HS-27A (cell line): ENCODE measurements around the gene ZBED1.
"Not testable (repeated sequence)": the region's sequence is repeated elsewhere in the genome, so short reads cannot be mapped to it uniquely, and the experiment has no call there.

Source experiments
- DNase-seq: peaks from one replicate; pipeline ENCODE4 v3.0.0-alpha.2; 2012; ENCODE audit warnings: low read depth, missing footprints

The ZBED1 gene

GRCh38 chrX:2519638-2520037 lies 18.9 kb upstream of the ZBED1 start:
- not testable (repeated sequence) for DNase-seq

GRCh38 chrX:2517055-2517454 lies 16.3 kb upstream of the ZBED1 start:
- no peak for DNase-seq

- no peak for DNase-seq
Measured at GRCh38 chrX:2516623-2517022, 15.8 kb upstream of the ZBED1 start.

- no peak for DNase-seq
Measured at GRCh38 chrX:2514131-2514530, 13.4 kb upstream of the ZBED1 start.

DNA sequence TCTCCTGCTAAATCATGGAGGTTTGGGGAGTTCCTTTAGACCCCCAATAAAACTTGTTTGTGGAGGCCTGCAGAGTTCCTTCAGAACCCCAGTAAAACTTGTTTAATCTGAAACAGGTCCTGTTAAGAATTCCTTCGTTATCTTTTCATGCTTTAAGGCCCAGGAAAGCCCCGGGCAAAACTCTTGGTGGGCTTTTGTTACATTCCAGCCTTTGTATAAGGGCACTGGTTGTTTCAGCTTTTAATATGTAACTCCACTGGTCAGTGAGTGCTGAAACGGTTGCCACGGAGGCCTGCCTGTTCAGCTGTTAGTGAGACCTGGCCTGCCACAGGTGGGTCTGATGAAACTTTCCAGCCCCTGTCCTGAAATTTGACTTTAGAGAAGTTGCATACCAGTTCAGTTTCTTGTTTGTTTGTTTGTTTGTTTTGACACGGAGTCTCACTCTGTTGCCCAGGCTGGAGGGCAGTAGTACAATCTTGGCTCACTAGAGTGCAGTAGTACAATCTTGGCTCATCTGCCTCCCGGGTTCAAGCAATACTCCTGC lies 12.4 kb upstream of the ZBED1 start:
- no peak for DNase-seq

DNA sequence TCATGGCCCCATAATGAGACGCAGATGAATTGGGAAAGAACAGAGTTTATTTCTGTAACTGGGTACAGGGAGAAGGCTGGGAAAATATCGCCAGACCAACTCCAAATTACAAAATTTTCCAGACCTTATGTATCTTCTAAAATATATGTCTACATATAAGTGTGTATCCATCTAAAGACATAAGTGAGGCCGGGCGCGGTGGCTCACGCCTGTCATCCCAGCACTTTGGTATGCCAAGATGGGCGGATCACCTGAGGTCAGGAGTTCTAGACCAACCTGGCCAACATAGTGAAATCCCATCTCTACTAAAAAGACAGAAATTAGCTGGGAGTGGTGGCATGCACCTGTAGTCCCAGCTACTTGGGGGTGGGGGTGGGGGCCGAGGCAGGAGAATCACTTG lies 11.7 kb upstream of the ZBED1 start:
- DNase-seq, result no peak

- DNase-seq, result no peak
Measured at GRCh38 chrX:2511326-2511725, 10.6 kb upstream of the ZBED1 start.

GRCh38 chrX:2508648-2509335 lies 8.0 kb upstream of the ZBED1 start:
- DNase-seq, result no peak

- DNase-seq, result no peak
Measured at GRCh38 chrX:2507904-2508627, 7.3 kb upstream of the ZBED1 start.

- no peak for DNase-seq
Measured at GRCh38 chrX:2507196-2507595, 6.4 kb upstream of the ZBED1 start.

DNA sequence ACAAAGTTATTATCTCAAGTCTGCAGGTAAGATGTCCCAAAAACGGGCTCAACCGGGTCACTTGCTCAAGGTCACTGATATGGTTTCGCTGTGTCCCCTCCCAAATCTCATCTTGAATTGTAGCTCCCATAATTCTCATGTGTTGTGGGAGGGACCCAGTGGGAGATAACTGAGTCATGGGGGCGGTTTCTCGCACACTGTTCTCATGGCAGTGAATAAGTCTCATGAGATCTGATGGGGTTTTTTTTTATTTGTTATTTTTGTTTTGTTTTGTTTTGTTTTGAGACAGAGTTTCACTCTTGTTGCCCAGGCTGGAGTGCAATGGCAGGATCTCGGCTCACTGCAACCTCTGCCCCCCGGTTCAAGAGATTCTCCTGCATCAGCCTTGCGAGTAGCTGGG lies 4.6 kb upstream of the ZBED1 start:
- DNase-seq, result not testable (repeated sequence)

DNA sequence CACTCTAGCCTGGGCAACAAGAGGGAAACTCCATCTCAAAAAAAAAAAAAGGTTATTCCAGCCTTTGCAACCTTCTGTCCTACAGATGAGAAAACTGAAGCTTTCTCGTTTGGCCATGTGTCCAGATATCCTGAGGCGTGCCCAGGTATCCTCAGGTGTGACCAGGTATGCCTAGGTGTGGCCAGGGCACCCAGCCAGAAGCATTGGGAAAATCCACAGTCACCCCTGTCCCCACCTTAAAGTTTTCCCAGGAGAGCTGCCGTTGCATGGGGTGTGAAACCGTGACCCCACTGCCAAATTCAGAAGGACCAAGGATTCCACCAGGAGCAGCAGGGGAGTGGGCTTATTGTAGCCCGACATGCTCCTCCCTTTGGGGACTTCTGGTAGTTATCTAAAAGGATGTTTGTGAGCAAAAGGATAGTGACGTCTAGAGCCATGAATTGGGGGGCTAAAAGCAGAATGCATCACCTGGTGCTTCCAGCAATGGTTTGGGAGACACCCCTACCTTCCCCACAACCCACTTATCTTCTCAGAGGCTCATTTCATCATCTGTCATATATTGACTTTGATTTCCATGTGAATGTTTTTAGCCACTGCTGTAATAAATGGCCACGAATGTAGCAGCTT lies 4.0 kb upstream of the ZBED1 start:
- DNase-seq, result no peak

DNA sequence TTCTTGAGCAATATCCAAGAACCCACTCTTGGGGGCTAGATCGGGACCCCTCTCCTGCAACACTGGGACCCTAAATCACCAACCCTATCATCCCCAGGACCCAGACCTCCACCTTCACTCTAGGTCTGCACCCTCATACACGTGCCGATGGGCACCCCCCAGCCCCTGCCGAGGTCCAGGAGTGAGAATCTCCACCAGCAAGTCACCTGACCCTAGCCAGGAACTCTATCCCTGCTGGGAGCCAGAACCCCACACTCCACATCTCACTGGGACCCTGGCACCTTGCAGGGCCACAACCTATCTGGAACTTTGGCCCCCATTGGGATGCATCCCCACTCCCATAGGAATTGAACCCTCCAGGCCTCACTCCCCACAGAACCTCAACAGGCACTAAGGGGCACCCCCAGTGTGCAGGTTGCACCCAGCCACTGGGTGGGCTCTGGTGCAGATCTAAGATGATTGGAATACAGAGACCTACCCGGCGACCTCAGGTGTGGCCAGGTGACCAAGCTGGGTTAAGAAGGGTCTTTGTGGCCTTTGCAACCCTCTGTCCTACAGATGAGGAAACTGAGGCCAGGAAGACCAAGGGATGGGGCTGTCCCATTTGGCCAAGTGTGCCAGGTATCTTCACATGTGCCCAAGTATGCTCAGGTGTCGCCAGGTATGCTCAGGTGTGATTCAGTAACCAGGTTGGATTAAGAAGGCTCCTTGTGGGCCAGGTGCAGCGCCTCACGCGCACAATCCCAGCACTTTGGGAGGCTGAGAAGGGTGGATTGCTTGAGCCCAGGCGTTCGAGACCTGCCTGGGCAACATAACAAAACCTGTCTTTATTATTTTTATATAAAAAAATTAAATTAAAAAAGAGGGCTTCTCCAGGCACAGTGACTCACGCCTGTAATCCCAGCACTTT lies 3.1 kb upstream of the ZBED1 start:
- DNase-seq, result no peak

- DNase-seq, result no peak
Measured at GRCh38 chrX:2502668-2503519, 2.1 kb upstream of the ZBED1 start.

DNA sequence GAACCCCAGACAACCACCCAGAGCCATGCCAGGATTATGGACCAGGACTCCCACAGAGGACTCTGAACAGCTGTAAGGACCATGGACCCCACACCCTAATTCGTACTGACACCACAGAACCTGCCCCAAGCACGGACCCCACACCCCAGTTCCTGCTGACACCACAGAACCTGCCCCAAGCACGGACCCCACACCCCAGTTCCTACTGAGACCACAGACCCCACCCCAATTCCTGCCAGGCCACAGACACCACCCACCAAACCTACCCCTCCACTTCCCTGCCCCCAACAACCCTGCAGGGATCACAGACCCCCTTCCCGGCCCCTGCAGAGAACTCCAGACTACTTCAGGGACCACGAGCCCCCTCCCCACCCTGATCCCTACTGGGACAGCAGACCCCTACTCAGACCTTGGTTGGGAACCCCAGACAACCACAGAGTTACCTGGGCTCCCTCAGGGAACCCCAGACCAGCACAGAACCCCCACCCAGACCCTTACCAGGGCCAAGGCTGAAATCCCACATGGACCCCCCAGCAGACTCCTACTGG lies 1.4 kb upstream of the ZBED1 start:
- DNase-seq, result no peak

DNA sequence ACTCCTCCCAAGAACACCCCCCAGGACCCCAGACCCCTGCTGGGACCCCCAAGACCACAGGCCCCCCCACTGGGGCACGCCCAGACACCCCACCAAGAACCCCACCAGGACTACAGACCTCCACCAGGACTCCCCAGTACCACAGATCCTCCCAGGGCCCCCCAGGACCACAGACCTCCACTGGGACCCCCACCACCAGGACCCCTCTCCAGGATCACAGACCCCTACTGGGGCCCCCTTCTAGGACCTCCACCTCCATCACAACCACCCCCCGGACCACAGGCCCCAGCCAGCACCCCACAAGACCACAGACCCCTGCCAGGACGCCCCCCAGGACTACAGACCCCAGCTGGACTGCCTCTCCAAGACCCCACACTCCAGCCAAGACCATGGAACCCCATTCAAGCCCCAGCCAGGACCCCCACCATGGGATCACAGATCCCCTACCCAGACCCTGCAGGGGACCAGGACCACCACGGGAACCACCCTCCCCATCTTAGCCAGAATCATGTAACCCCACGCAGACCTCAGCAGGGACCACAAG lies 855 bp upstream of the ZBED1 start:
- no peak for DNase-seq

DNA sequence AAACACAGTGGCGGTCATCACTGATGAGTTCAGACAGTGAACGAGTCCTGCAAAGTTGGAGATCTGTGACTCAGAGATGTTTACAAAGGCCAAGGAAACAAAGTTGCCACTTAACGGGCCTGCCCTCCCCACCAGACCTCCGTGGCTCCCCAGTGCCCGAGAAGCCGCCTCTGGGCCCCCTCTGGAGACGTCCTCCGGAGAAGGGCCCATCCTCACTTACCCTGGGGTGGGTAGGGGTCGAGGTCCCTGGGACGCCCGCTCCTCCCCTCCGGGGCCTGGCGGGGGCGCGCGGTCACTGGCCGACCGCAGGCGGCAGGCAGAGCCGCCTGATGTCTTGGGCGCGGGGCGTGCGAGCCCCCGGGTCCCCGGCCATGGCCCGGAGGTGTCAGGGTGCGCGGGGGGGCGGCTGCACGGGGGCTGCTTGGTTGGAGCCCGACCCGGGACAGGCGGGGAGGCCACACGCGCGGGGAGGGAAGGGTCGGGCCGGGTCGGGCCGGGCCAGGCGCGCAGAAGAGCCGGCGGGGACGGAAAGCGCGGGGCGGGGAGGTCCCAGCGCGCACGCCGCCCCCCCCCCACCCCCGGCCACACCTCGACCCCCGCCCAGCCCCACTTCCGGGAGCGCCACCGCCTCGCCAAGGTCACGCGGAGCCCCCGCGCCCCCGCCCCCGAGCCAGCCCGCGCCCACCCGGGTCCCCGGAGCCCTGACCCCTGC lies 529 bp downstream of the ZBED1 start:
- DNase-seq, result no peak

DNA sequence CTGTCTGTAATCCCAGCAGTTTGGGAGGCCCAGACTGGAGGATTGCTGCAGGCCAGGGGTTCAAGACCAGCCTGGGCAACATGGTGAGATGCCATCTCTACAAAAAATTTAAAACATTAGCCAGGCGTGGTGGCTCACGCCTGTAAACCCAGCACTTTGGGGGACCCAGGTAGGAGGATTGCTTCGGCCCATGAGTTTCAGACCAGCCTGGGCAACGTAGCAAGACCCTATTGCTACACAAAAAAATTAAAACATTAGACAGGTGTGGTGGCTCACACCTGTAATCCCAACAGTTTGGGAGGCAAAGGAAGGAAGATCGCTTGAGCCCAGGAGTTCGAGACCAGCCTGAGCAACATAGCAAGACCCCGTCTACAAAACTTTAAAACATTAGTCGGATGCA lies 1.3 kb downstream of the ZBED1 start:
- no peak for DNase-seq

DNA sequence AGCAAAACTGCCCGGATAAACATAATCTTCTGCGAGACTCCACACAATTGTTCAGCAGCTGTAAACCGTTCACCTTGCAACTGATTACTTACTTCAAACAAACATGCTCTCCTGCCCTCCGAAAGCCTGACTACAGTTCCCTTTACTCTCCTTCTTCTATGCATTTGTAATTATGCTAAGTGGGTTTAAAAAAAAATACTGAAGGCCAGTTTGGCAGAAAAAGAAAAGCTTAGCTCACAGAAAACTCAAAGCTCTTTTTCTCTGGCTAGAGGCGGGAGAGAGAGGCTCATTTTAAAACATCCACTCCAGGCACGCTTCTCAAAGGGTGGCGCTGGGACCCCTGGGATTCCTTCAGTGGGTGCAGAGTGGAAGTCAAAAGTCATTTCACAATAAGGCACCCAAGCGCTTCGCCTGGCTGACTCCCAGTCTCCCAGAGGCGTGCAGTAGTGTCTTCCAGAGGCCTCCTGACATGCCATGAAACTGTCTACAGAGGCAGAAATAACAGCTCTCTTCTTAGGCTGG lies 1.9 kb downstream of the ZBED1 start:
- no peak for DNase-seq
